OCI-LY1 (cell line): ENCODE data around the gene AAR2.

ENCODE experiments used
- EZH2 ChIP-seq: fragments of 200-600 bp; sonication (generic), shearing (Covaris generic); IDR thresholded peaks from 2 replicates; pipeline ENCODE4 v1.8.0; 2017; ENCODE audit warnings: borderline replicate concordance, mixed run types, mild to moderate bottlenecking, antibody characterized with exemption, low read length, moderate library complexity, mixed read lengths
- TF ChIP-seq, protein P1 (sequence below): fragments of 200-600 bp; sonication (generic), shearing (Covaris generic); IDR thresholded peaks from 2 replicates; pipeline ENCODE4 v1.5.1; 2017; ENCODE audit warnings: mild to moderate bottlenecking, antibody characterized with exemption, low read length, moderate library complexity, mixed read lengths

DNA sequence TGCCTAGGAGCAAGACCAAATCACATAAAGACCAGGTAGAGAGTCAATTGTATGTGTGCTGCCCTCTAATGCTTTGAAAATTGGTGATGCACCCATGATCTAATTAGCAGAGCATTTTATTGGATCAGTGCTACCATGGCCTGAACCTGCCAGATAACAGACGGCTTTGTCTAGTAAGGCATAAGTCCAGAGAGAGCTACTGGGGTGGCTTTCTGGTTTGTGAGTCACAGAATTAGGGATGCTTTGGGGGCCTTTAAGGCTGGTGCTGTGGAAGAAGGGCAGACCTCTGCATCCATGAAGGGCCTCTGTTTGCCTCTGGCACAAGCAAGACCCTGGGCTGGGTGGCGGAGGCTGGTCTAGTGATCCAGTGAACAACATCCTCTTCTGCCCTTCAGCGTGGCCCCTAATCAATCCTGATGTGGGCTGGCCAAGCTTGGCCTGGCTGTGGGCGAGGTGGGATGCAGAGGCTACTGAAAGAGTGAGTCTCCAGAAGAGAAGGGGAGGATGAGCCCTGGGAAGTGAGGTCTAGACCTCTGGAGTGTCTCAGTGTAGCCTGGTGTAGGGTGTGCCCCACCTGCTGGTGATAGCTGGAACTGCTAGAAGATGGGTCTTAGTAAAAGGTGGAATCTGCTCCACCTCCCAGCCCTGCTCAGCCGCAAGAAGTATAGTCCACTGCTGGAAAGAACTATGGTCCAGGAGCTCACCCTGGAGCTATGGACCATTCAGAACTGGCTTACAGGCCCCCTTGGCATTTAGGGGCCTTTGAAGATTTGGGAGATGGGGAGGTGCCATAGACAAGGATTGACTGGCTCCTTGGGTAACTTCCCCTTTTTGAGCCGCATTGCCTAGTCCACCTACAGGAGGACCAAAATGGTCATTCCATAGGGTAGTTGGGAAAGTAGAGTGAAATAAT lies 36.7 kb upstream of the AAR2 start:
- TF ChIP-seq, protein P1, sequence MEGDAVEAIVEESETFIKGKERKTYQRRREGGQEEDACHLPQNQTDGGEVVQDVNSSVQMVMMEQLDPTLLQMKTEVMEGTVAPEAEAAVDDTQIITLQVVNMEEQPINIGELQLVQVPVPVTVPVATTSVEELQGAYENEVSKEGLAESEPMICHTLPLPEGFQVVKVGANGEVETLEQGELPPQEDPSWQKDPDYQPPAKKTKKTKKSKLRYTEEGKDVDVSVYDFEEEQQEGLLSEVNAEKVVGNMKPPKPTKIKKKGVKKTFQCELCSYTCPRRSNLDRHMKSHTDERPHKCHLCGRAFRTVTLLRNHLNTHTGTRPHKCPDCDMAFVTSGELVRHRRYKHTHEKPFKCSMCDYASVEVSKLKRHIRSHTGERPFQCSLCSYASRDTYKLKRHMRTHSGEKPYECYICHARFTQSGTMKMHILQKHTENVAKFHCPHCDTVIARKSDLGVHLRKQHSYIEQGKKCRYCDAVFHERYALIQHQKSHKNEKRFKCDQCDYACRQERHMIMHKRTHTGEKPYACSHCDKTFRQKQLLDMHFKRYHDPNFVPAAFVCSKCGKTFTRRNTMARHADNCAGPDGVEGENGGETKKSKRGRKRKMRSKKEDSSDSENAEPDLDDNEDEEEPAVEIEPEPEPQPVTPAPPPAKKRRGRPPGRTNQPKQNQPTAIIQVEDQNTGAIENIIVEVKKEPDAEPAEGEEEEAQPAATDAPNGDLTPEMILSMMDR = peak; percentile 82
- no peak for TF ChIP-seq EZH2
